CD4-positive, alpha-beta T cell (primary cell): ENCODE data around the gene LETM1. TPM values are rescaled to one million over a fixed set of nuclear protein-coding genes. Genes with fewer than 3 reads are reported as not detected.

Experiments used
- ATAC-seq: fragments of 200-7000 bp; cut with Tn5 transposase; one replicate; pipeline ENCODE4 v1.10.0; 2022; ENCODE audit warnings: mild to moderate bottlenecking; ENCODE audit not compliant: poor library complexity
- CTCF ChIA-PET: fragments of 350-600 bp; sonication (Branson Sonifier 250); formaldehyde crosslinking; loops from one replicate; lab custom pipeline; 2021; ENCODE audit warnings: antibody characterized with exemption, inconsistent platforms; lab: Charles Lee
- POLR2A ChIA-PET: fragments of 350-600 bp; sonication (Branson Sonifier 250); formaldehyde crosslinking; loops from one replicate; lab custom pipeline; 2021; ENCODE audit warnings: antibody characterized with exemption, inconsistent platforms; lab: Charles Lee
- DNase-seq, 14 experiments: peaks; one replicate each; pipeline ENCODE4 v3.0.0-alpha.2; 2013 to 2020; ENCODE audit warnings: mixed read lengths in 2 of 14
- H3K27ac ChIP-seq, 2 donors: one replicate each; pipeline versions ENCODE4 v1.5.1 to v1.7.0; 2013; ENCODE audit warnings: low read length in 2 of 2, low read depth in 1 of 2, mild to moderate bottlenecking in 1 of 2
- H3K27me3 ChIP-seq, 2 experiments: 1 replicate in 1 of 2; 2 replicates in 1 of 2; pipeline versions ENCODE4 v1.6.1 to v1.7.0; 2013; ENCODE audit warnings: low read length in 2 of 2, control low read depth in 1 of 2, mild to moderate bottlenecking in 1 of 2, moderate library complexity in 1 of 2; ENCODE audit not compliant: insufficient read depth in 2 of 2, control insufficient read depth in 1 of 2
- H3K36me3 ChIP-seq: one replicate; pipeline ENCODE4 v1.6.1; 2013; ENCODE audit warnings: low read length, control low read depth; ENCODE audit not compliant: insufficient read depth
- H3K4me1 ChIP-seq: one replicate; pipeline ENCODE4 v1.6.1; 2013; ENCODE audit warnings: low read length, control low read depth; ENCODE audit not compliant: insufficient read depth
- H3K4me3 ChIP-seq: one replicate; pipeline ENCODE4 v1.5.1; 2013; ENCODE audit warnings: mild to moderate bottlenecking, low read length, moderate library complexity
- H3K9me3 ChIP-seq, 2 experiments: 1 replicate in 1 of 2; 2 replicates in 1 of 2; pipeline versions ENCODE4 v1.6.1 to v1.7.0; 2013; ENCODE audit warnings: low read length in 2 of 2, mild to moderate bottlenecking in 2 of 2, control low read depth in 1 of 2, moderate library complexity in 1 of 2; ENCODE audit not compliant: control insufficient read depth in 1 of 2, insufficient read depth in 1 of 2
- H3K27ac Mint-ChIP-seq: one replicate; pipeline ENCODE4 v1.8.0; 2020; ENCODE audit warnings: mixed read lengths
- H3K27me3 Mint-ChIP-seq: one replicate; pipeline ENCODE4 v1.8.0; 2021; ENCODE audit warnings: mixed read lengths
- H3K36me3 Mint-ChIP-seq: one replicate; pipeline ENCODE4 v1.8.0; 2021; ENCODE audit warnings: low read depth, mixed read lengths
- H3K4me1 Mint-ChIP-seq: one replicate; pipeline ENCODE4 v1.8.0; 2021; ENCODE audit warnings: low read depth, mixed read lengths
- H3K4me3 Mint-ChIP-seq: one replicate; pipeline ENCODE4 v1.8.0; 2020; ENCODE audit warnings: mild to moderate bottlenecking, mixed read lengths
- H3K9me3 Mint-ChIP-seq: one replicate; pipeline ENCODE4 v1.8.0; 2020; ENCODE audit warnings: mixed read lengths
- intact Hi-C, 2 experiments: fragments of 100-400 bp; cut with DNase I in 1 of 2; cut with micrococcal nuclease in 1 of 2; formaldehyde crosslinking; loops; one replicate each; pipeline versions ENCODE4 v1.15.1 to v1.9.0; 2023 to 2025; cut with DNase I, micrococcal nuclease
- total RNA-seq, 174 experiments: library from RNA in 2 of 174; stranded (reverse) in 2 of 174; gene quantifications; one replicate each; pipeline ENCODE4 v1.2.3 and lab custom pipeline; 2021 to 2026
- TF ChIP-seq, protein P1 (sequence below): fragments of 200-600 bp; IDR thresholded peaks from one replicate; pipeline ENCODE4 v1.8.0; 2022; ENCODE audit warnings: antibody characterized with exemption, mild to moderate bottlenecking

Gene LETM1
- total RNA-seq, 2 experiments from 2014 or later = 21.2 to 25.2 TPM

DNA sequence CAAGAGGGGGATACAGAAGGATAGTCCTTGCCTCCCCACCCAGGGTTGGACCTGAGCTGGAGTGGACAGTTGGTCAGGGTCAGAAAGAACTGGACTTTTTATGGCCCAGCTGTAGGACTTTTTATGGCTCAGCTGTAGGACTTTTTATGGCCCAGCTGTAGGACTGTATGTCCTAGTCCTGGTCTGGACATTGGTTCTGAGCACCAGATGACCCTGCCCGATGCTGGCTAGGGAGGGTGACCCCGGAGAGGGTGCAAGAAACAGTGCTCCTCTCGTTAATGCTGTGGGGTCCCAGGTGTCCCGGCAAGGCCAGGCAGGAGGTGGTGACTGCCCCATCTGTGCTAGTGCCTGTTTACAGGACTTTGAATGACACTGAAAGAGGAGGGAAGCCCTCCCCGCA lies 2.0 kb upstream of the LETM1 start:
- intact Hi-C loops = loop anchor here (2.0 to 10.0 kb wide), 9 partner anchors 13 to 1217 kb away; partner anchors contain the start of genes CFAP99 (in 1 of the 2), FAM53A (in 1 of the 2), GAK (in 1 of the 2) and HTT (in 1 of the 2)
- CTCF ChIA-PET = no interaction called here
- Mint-ChIP-seq H3K9me3 (no peaks in the 10 kb centered on the region), H3K27ac (no peak overlapping the region), H3K4me1 (peaks cover 35% of the 10 kb centered on the region), H3K4me3 (no peak overlapping the region), H3K27me3 (no peaks in the 10 kb centered on the region), H3K36me3 (peaks cover 2% of the 10 kb centered on the region)
- no peak overlapping the region for H3K27ac ChIP-seq
- no peak for ATAC-seq
- DNase-seq = no peak
- no peak overlapping the region for H3K4me3 ChIP-seq
- H3K36me3 ChIP-seq = no peaks in the 10 kb centered on the region
- H3K4me1 ChIP-seq = peaks cover 46% of the 10 kb centered on the region
- POLR2A ChIA-PET = interaction anchor here (3.6 kb wide), 1 partner anchor 12 kb away, joined by 62 read pairs; the partner anchor contains the start of gene NSD2
- no peaks in the 10 kb centered on the region for H3K9me3 ChIP-seq
- TF ChIP-seq, protein P1, sequence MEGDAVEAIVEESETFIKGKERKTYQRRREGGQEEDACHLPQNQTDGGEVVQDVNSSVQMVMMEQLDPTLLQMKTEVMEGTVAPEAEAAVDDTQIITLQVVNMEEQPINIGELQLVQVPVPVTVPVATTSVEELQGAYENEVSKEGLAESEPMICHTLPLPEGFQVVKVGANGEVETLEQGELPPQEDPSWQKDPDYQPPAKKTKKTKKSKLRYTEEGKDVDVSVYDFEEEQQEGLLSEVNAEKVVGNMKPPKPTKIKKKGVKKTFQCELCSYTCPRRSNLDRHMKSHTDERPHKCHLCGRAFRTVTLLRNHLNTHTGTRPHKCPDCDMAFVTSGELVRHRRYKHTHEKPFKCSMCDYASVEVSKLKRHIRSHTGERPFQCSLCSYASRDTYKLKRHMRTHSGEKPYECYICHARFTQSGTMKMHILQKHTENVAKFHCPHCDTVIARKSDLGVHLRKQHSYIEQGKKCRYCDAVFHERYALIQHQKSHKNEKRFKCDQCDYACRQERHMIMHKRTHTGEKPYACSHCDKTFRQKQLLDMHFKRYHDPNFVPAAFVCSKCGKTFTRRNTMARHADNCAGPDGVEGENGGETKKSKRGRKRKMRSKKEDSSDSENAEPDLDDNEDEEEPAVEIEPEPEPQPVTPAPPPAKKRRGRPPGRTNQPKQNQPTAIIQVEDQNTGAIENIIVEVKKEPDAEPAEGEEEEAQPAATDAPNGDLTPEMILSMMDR = no peak
- H3K27me3 ChIP-seq = no peaks in the 10 kb centered on the region

DNA sequence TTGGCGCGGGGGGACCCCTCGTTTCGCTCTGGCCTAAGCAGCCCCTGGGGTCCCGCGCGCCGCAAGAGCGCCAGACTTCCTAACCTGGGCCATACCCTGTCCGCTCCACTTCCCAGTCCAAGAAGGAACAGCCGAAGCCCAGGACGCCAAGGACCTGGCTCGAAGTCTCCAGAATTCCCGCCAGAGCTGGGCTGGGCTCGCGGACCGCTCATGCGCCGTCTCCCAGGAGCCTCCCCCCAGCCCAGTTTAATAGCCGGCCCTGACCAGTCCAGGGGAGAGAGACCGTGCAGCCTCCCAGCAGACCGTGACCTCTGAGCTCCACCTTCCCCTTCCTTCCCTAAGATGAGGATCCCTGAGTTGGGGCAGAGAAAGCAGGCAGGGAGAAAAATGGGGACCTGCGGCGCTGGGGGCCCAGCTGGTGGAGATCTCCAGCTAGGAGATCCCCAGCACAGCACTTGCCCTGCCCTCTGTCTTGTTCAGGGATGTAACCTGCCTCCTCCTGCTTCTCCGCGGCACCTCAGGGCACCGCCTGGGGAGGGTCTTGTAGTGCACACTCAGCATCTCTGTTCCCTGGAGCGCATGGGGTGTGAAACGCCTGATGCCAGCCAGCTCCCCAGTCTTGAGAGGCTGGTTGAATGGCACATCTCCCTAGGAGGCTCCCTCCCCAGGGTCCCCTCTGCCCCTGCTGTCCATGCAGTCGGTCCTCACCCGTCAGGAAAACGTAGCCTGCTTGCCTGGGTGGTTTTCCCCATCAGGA lies 1.2 kb upstream of the LETM1 start:
- H3K4me1 ChIP-seq = peaks cover 38% of the 10 kb centered on the region
- Mint-ChIP-seq H3K27ac (peak overlapping the region; percentile 67), H3K4me1 (peaks cover 38% of the 10 kb centered on the region), H3K4me3 (peak overlapping the region; percentile 87), H3K9me3 (no peaks in the 10 kb centered on the region), H3K27me3 (no peaks in the 10 kb centered on the region), H3K36me3 (peaks cover 5% of the 10 kb centered on the region)
- H3K36me3 ChIP-seq = no peaks in the 10 kb centered on the region
- H3K27me3 ChIP-seq = no peaks in the 10 kb centered on the region
- H3K4me3 ChIP-seq = peak overlapping the region; percentile 75
- TF ChIP-seq, protein P1 = no peak
- POLR2A ChIA-PET = interaction anchor here (0.9 to 3.6 kb wide), 5 partner anchors 9 to 609 kb away, joined by 3 to 62 read pairs (median 3); partner anchors contain the start of genes NSD2, TACC3 and TMEM129
- no peaks in the 10 kb centered on the region for H3K9me3 ChIP-seq
- DNase-seq = no peak
- H3K27ac ChIP-seq = no peak overlapping the region
- CTCF ChIA-PET = interaction anchor here (0.9 to 1.4 kb wide), 3 partner anchors 13 to 145 kb away, joined by 3 to 5 read pairs (median 5); partner anchors contain the start of genes NSD2 and SLBP
- intact Hi-C loops = loop anchor here (1.0 to 10.0 kb wide), 11 partner anchors 13 to 1218 kb away; partner anchors contain the start of genes CFAP99 (in 1 of the 2), FAM53A (in 1 of the 2), GAK (in 1 of the 2) and HTT (in 1 of the 2)
- ATAC-seq = no peak

DNA sequence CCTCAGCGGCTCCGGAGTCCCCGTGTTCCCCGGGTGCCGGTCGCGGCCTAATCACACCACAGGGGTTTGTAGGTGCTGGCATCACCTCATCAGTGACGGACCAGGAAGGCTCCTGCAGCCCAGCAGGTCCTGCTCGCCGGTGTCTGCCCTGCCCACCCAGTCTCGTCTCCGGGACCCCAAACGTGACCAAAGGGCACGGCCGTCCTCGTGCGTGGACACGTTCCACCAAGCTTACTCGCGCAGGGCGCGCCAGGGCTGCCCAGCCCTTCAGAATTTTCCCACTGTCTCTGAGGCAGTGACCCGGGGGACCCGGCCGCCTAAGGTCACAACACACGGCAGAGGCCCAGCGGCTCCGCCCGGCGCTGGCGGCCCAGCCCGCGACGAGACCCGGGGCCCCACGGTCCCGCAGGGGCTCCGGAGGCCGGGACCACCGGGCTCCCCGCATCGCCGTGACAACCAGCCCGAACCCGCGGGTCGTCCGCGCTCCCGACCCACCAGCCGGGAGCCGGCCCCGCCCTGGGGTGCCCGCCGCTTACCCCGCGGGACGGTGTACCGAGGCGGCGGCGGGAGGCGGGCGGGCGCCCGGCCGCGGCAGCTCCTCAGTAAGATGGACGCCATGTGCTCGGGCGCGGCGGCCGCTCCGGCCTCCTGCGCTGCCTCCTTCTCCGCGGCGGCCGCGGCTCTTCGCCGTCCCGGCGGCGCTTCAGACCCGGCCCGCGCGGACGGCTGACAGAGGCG lies 454 bp downstream of the LETM1 start:
- no peaks in the 10 kb centered on the region for H3K27me3 Mint-ChIP-seq
- peaks cover 45% of the 10 kb centered on the region for H3K4me1 Mint-ChIP-seq
- H3K27ac Mint-ChIP-seq = peak overlapping the region; percentile 76
- Histone ChIP-seq H3K27ac (peak overlapping the region in 1 of 2 donors; percentile 5), H3K4me1 (peaks cover 36% of the 10 kb centered on the region), H3K27me3 (no peaks in the 10 kb centered on the region), H3K4me3 (peak overlapping the region; percentile 75), H3K36me3 (peaks cover 2% of the 10 kb centered on the region), H3K9me3 (no peaks in the 10 kb centered on the region)
- ATAC-seq (peak; percentile 16), DNase-seq (peak in 2 of 14 experiments; percentile 3 to 38)
- peak overlapping the region; percentile 94 for H3K4me3 Mint-ChIP-seq
- intact Hi-C loops = loop anchor here (1.0 to 10.0 kb wide), 11 partner anchors 15 to 1219 kb away; partner anchors contain the start of genes CFAP99 (in 1 of the 2), FAM53A (in 1 of the 2), GAK (in 1 of the 2) and HTT (in 1 of the 2)
- POLR2A ChIA-PET = interaction anchor here (1.0 to 3.6 kb wide), 8 partner anchors 13 to 1106 kb away, joined by 3 to 62 read pairs (median 4); partner anchors contain the start of genes NSD2 and SLBP
- TF ChIP-seq, protein P1 = no peak
- CTCF ChIA-PET = interaction anchor here (1.3 to 1.4 kb wide), 2 partner anchors 15 to 44 kb away, joined by 3 to 5 read pairs; partner anchors contain the start of gene NSD2
- H3K9me3 Mint-ChIP-seq = no peaks in the 10 kb centered on the region
- H3K36me3 Mint-ChIP-seq = peaks cover 5% of the 10 kb centered on the region
